HCT116 (cell line): ENCODE results near the gene CIAO2B. TPM values are rescaled to one million over a fixed set of nuclear protein-coding genes. Genes with fewer than 3 reads are reported as not detected.

Experiments
- ATAC-seq: fragments of 200-7000 bp; cut with Tn5 transposase; 2 replicates; pipeline ENCODE4 v1.9.1; 2020; ENCODE audit warnings: mild to moderate bottlenecking, moderate library complexity
- BruUV-seq: library from RNA; stranded (reverse); fragments of 400-500 nt; replicated peaks from 2 replicates; lab custom pipeline; 2021; lab: Mats Ljungman, UMichigan
- CTCF ChIA-PET: fragments of 300-600 bp; sonication (Branson Sonifier 250); formaldehyde crosslinking; loops from one replicate; lab custom pipeline; 2021; ENCODE audit warnings: antibody characterized with exemption; lab: Charles Lee
- POLR2A ChIA-PET: fragments of 300-600, 350-600 bp; sonication (Branson Sonifier 250); formaldehyde crosslinking; loops from one replicate; lab custom pipeline; 2021; ENCODE audit warnings: antibody characterized with exemption; lab: Charles Lee
- RAD21 ChIA-PET, 2 experiments: fragments of 300-600 bp; sonication (Branson Sonifier 250); formaldehyde crosslinking; loops; one replicate each; lab custom pipeline; 2023; ENCODE audit warnings: low total read pairs in 2 of 2; ENCODE audit not compliant: uncharacterized antibody in 2 of 2, unreplicated experiment in 2 of 2, low non-redundant PET in 1 of 2; lab: Charles Lee
- DNase-seq: peaks from one replicate; pipeline ENCODE4 v3.0.0-alpha.2; 2010; ENCODE audit warnings: low read depth, low spot score
- H2AFZ ChIP-seq: fragments of 200-600 bp; shearing (Covaris generic), sonication (generic); 2 replicates; pipeline ENCODE4 v1.6.1; 2017; ENCODE audit warnings: low read depth, mixed run types, mixed read lengths, antibody characterized with exemption, low read length; ENCODE audit not compliant: poor library complexity, severe bottlenecking
- H3K27ac ChIP-seq: 2 replicates; pipeline ENCODE4 v1.5.1; 2012; ENCODE audit warnings: low read depth, low read length
- H3K27me3 ChIP-seq: fragments of 200-600 bp; sonication (generic); 2 replicates; pipeline ENCODE4 v1.6.1; 2016; ENCODE audit warnings: mixed run types, low read length, mixed read lengths; ENCODE audit not compliant: insufficient read depth
- H3K36me3 ChIP-seq, 2 experiments: fragments of 200-500 bp in 1 of 2; fragments of 200-600 bp in 1 of 2; sonication (Bioruptor generic) in 1 of 2; sonication (generic) in 1 of 2; 2 replicates each; pipeline versions ENCODE4 v1.5.1 to v1.6.1; 2014 to 2016; ENCODE audit warnings: low read length in 2 of 2, inconsistent platforms in 1 of 2, mixed read lengths in 1 of 2, mixed run types in 1 of 2; ENCODE audit not compliant: insufficient read depth in 2 of 2, control insufficient read depth in 1 of 2
- H3K4me1 ChIP-seq, 2 experiments: fragments of 200-600 bp in 1 of 2; sonication (generic) in 1 of 2; 2 replicates each; pipeline versions ENCODE4 v1.5.1 to v1.6.1; 2012 to 2017; ENCODE audit warnings: low read length in 2 of 2, inconsistent platforms in 1 of 2, mild to moderate bottlenecking in 1 of 2, mixed read lengths in 1 of 2, mixed run types in 1 of 2, moderate library complexity in 1 of 2; ENCODE audit not compliant: insufficient read depth in 2 of 2, control insufficient read depth in 1 of 2
- H3K4me2 ChIP-seq: fragments of 200-600 bp; sonication (generic); 2 replicates; pipeline ENCODE4 v1.6.1; 2017; ENCODE audit warnings: mixed run types, low read length, mixed read lengths
- H3K4me3 ChIP-seq, 2 experiments: fragments of 200-600 bp in 1 of 2; sonication (generic) in 1 of 2; replicated peaks in 1 of 2; 2 replicates each; pipeline ENCODE4 v1.5.1; 2011 to 2016; ENCODE audit warnings: low read length in 2 of 2, control low read depth in 1 of 2, low read depth in 1 of 2, mild to moderate bottlenecking in 1 of 2, mixed read lengths in 1 of 2, mixed run types in 1 of 2
- H3K79me2 ChIP-seq: fragments of 200-600 bp; sonication (generic); 2 replicates; pipeline ENCODE4 v1.6.1; 2017; ENCODE audit warnings: mild to moderate bottlenecking, mixed run types, low read length, moderate library complexity, mixed read lengths; ENCODE audit not compliant: insufficient read depth
- H3K9ac ChIP-seq: fragments of 200-600 bp; sonication (generic); 2 replicates; pipeline ENCODE4 v1.6.1; 2016; ENCODE audit warnings: low read length, mixed read lengths
- H3K9me2 ChIP-seq: fragments of 200-600 bp; sonication (generic), shearing (Covaris generic); 2 replicates; pipeline ENCODE4 v1.6.1; 2017; ENCODE audit warnings: mixed run types, mild to moderate bottlenecking, moderate library complexity; ENCODE audit not compliant: insufficient read depth
- H3K9me3 ChIP-seq, 2 experiments: fragments of 200-500 bp in 1 of 2; fragments of 200-600 bp in 1 of 2; sonication (Bioruptor generic) in 1 of 2; sonication (generic) in 1 of 2; 2 replicates each; pipeline ENCODE4 v1.6.1; 2014 to 2017; ENCODE audit warnings: low read length in 2 of 2, mixed read lengths in 2 of 2, inconsistent platforms in 1 of 2, low read depth in 1 of 2, mild to moderate bottlenecking in 1 of 2, mixed run types in 1 of 2, moderate library complexity in 1 of 2; ENCODE audit not compliant: control insufficient read depth in 1 of 2, insufficient read depth in 1 of 2
- H4K20me1 ChIP-seq: fragments of 200-600 bp; sonication (generic), shearing (Covaris generic); 2 replicates; pipeline ENCODE4 v1.6.1; 2017; ENCODE audit warnings: mixed run types, mild to moderate bottlenecking, moderate library complexity; ENCODE audit not compliant: insufficient read depth
- CBX3 ChIP-seq: IDR thresholded peaks from 2 replicates; pipeline ENCODE4 v1.6.1; 2012; ENCODE audit warnings: low read depth
- CEBPB ChIP-seq: IDR thresholded peaks from 2 replicates; pipeline ENCODE4 v1.6.1; 2012; ENCODE audit warnings: low read depth
- JUND ChIP-seq: IDR thresholded peaks from 2 replicates; pipeline ENCODE4 v1.6.1; 2012
- POLR2A ChIP-seq: IDR thresholded peaks from 2 replicates; pipeline ENCODE4 v1.7.0; 2011; ENCODE audit warnings: borderline replicate concordance; ENCODE audit not compliant: insufficient read depth, insufficient read length; ENCODE audit errors: extremely low read depth
- POLR2AphosphoS5 ChIP-seq: IDR thresholded peaks from 2 replicates; pipeline ENCODE4 v1.6.1; 2011; ENCODE audit warnings: mild to moderate bottlenecking, low read depth, low read length, moderate library complexity
- ZFX ChIP-seq: fragments of 450-650 bp; IDR thresholded peaks from 2 replicates; pipeline ENCODE4 v1.6.1; 2017
- ZNF274 ChIP-seq: fragments of 200-500 bp; sonication (Bioruptor generic); IDR thresholded peaks from 2 replicates; pipeline ENCODE4 v1.6.1; 2014; ENCODE audit warnings: mild to moderate bottlenecking, low read depth, low read length, inconsistent platforms
- intact Hi-C: fragments of 100-400 bp; cut with micrococcal nuclease; formaldehyde crosslinking; loops from 2 replicates; pipeline ENCODE4 v1.10.0; 2022
- total RNA-seq: library from RNA; stranded (reverse); gene quantifications from one replicate; pipeline ENCODE4 v1.2.1, GENCODE V29; 2021; ENCODE audit not compliant: unreplicated experiment
- TF ChIP-seq, protein P1 (sequence below): IDR thresholded peaks from 2 replicates; pipeline ENCODE4 v1.6.1; 2012
- TF ChIP-seq, protein P2 (sequence below), 3 experiments: fragments of 200-600 bp in 1 of 3; sonication (generic) in 1 of 3; IDR thresholded peaks in 2 of 3; conservative IDR thresholded peaks in 1 of 3; 2 replicates each; pipeline ENCODE4 v1.5.1; 2012 to 2017; ENCODE audit warnings: low read depth in 2 of 3, low read length in 2 of 3, antibody characterized with exemption in 1 of 3, borderline replicate concordance in 1 of 3, control low read depth in 1 of 3, mild to moderate bottlenecking in 1 of 3, mixed read lengths in 1 of 3, mixed run types in 1 of 3, moderate library complexity in 1 of 3; ENCODE audit not compliant: insufficient read depth in 1 of 3

Gene CIAO2B
- total RNA-seq, 1 experiment from 2014 or later, result 113 TPM

DNA sequence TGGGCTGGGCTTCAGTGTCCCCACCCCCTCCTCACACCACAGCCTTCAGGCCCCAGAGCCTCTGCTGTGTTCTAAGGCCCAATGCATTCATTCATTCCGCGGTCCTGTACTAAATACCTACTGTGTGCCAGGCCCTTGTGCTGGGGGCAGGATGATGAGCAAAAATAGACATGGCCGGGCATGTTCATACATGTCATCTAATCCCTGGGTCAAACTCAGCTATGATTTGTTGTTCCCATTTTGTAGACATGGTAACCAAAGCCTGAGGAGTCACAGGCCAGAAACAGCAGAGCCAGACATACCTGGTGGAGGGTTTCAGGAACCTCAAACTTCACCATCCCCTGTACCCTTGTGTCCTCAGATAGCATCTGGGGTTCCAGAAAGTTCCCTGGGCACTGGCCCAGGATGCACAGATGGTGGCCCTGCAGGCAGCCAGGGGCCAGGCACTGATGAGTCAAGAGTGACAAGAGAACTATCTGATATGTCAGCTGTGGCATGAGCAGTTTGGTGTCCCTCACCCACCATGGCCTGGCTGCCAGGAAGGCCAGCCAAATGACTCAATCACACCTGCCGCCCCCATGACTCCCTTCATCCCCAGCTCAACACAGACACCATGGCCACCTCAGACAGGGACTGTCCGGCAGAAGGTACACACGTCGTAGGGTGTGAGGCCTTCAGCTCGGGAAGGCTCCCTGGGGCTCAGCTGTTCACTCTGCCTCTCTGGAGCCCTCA lies 6.1 kb downstream of the CIAO2B start:
- Histone ChIP-seq H3K9me3 (no peaks in the 10 kb centered on the region), H3K36me3 (peaks cover 0 to 7% of the 10 kb centered on the region in 2 experiments; a peak in 1 of 4 replicates), H3K4me1 (peaks cover 21 to 59% of the 10 kb centered on the region in 2 experiments), H3K4me3 (no peak overlapping the region), H3K27me3 (no peaks in the 10 kb centered on the region), H3K4me2 (peak overlapping the region; percentile 45), H3K79me2 (peaks cover 11% of the 10 kb centered on the region), H4K20me1 (no peaks in the 10 kb centered on the region), H2AFZ (no peak overlapping the region), H3K9me2 (no peaks in the 10 kb centered on the region), H3K27ac (peak overlapping the region; percentile 22), H3K9ac (no peak overlapping the region)
- intact Hi-C loops, result loop anchor here (1.0 kb wide), 1 partner anchor 33 kb away; no protein-coding TSS in a partner anchor
- no peak for TF ChIP-seq ZFX
- TF ChIP-seq JUND, result no peak
- TF ChIP-seq, protein P1, sequence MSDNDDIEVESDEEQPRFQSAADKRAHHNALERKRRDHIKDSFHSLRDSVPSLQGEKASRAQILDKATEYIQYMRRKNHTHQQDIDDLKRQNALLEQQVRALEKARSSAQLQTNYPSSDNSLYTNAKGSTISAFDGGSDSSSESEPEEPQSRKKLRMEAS, result 0 out of 2 replicates have a peak, but pooled peaks have one; percentile 17
- ChIA-PET POLR2A (no interaction called here), RAD21 (interaction anchor here (1.0 to 1.4 kb wide), 2 partner anchors 33 kb away, joined by 5 to 6 read pairs; no protein-coding TSS in a partner anchor), CTCF (interaction anchor here (1.1 to 2.8 kb wide), 12 partner anchors 13 to 523 kb away, joined by 3 to 32 read pairs (median 3); partner anchors contain the start of genes CES3 and PDP2)
- ATAC-seq (no peak; the same call in 1 of the 2 replicates), DNase-seq (no peak)
- no TSS peak for BruUV-seq

DNA sequence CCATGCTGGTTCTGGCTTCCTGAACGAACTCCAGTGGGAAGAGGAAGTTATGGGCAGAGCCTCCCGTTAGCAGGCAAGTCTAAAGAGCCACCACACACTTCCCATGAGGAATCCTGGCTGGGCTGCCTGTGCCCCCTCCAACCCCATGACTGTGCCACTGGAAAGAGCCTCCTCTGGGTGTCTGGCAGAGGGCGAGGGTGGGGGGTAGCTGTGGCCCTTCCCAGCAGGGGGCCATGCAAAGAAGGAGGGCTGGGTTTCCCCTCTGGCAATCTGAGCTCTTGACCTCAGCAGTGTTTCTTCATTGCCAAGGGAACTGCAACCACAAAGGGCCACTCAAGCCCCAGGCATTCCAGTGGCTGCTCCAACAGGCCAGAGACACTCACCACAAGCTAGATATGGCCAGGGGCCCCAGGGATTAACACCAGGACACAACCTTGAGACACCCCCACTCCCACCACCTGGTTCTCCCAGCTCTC lies 7.2 kb downstream of the CIAO2B start:
- H3K4me1 ChIP-seq, result peaks cover 21 to 50% of the 10 kb centered on the region in 2 experiments
- no peaks in the 10 kb centered on the region for H3K27me3 ChIP-seq
- no peaks in the 10 kb centered on the region for H3K9me2 ChIP-seq
- peak overlapping the region; percentile 45 for H3K4me2 ChIP-seq
- intact Hi-C loops, result no loop called here
- no TSS peak for BruUV-seq
- TF ChIP-seq POLR2A, result no peak
- TF ChIP-seq, protein P2, sequence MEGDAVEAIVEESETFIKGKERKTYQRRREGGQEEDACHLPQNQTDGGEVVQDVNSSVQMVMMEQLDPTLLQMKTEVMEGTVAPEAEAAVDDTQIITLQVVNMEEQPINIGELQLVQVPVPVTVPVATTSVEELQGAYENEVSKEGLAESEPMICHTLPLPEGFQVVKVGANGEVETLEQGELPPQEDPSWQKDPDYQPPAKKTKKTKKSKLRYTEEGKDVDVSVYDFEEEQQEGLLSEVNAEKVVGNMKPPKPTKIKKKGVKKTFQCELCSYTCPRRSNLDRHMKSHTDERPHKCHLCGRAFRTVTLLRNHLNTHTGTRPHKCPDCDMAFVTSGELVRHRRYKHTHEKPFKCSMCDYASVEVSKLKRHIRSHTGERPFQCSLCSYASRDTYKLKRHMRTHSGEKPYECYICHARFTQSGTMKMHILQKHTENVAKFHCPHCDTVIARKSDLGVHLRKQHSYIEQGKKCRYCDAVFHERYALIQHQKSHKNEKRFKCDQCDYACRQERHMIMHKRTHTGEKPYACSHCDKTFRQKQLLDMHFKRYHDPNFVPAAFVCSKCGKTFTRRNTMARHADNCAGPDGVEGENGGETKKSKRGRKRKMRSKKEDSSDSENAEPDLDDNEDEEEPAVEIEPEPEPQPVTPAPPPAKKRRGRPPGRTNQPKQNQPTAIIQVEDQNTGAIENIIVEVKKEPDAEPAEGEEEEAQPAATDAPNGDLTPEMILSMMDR (IDR thresholded peaks at IDR 0.05 in 2 of 3, conservative IDR thresholded peaks at IDR 0.05 in 1 of 3; ENCODE audit: borderline replicate concordance in 1 of 3, insufficient read depth in 1 of 3, low read depth in 2 of 3, low read length in 2 of 3), result no peak
- TF ChIP-seq POLR2AphosphoS5, result no peak
- TF ChIP-seq ZNF274, result no peak
- TF ChIP-seq CEBPB, result no peak
- TF ChIP-seq CBX3, result no peak
- TF ChIP-seq, all 23 proteins: peak for 0
- RAD21 ChIA-PET, result no interaction called here
- Histone ChIP-seq H3K9ac (no peak overlapping the region), H3K4me3 (no peak overlapping the region), H3K27ac (peak overlapping the region; percentile 22; the same call in 1 of the 2 replicates), H2AFZ (no peak overlapping the region), H3K36me3 (peaks cover 0 to 2% of the 10 kb centered on the region in 2 experiments; a peak in 1 of 4 replicates), H3K9me3 (no peaks in the 10 kb centered on the region), H3K79me2 (peaks cover under 1% of the 10 kb centered on the region; the same call in 1 of the 2 replicates), H4K20me1 (no peaks in the 10 kb centered on the region)
- CTCF ChIA-PET, result interaction anchor here (1.1 to 2.8 kb wide), 2 partner anchors 17 to 32 kb away, joined by 4 to 32 read pairs; no protein-coding TSS in a partner anchor
- peak; percentile 30 for ATAC-seq
- POLR2A ChIA-PET, result no interaction called here
- DNase-seq, result no peak
